H9 (cell line): ENCODE results near the gene JMJD8. TPM values are rescaled to one million over a fixed set of nuclear protein-coding genes. Genes with fewer than 3 reads are reported as not detected.

ENCODE experiments used
- DNase-seq: peaks from one replicate; pipeline ENCODE4 v3.0.0-alpha.2; 2017
- H2AFZ ChIP-seq: one replicate; pipeline ENCODE4 v1.6.1; 2013; ENCODE audit warnings: mild to moderate bottlenecking, low read length, control low read depth, moderate library complexity
- H2AK5ac ChIP-seq: 2 replicates; pipeline ENCODE4 v1.6.1; 2013; ENCODE audit warnings: low read length, control low read depth, mixed read lengths; ENCODE audit not compliant: insufficient read length
- H2BK120ac ChIP-seq: one replicate; pipeline ENCODE4 v1.6.1; 2013; ENCODE audit warnings: low read depth, mild to moderate bottlenecking, low read length, control low read depth, inconsistent platforms; ENCODE audit not compliant: poor library complexity, severe bottlenecking
- H2BK12ac ChIP-seq: 2 replicates; pipeline ENCODE4 v1.6.1; 2013; ENCODE audit warnings: low read length, control low read depth, mixed read lengths, low read depth; ENCODE audit not compliant: insufficient read length
- H2BK15ac ChIP-seq: 2 replicates; pipeline ENCODE4 v1.6.1; 2013; ENCODE audit warnings: low read depth, low read length, control low read depth
- H2BK20ac ChIP-seq: one replicate; pipeline ENCODE4 v1.6.1; 2013; ENCODE audit warnings: low read depth, mild to moderate bottlenecking, low read length, control low read depth, inconsistent platforms; ENCODE audit not compliant: poor library complexity, severe bottlenecking
- H2BK5ac ChIP-seq: 2 replicates; pipeline ENCODE4 v1.6.1; 2013; ENCODE audit warnings: low read length, control low read depth, mixed read lengths; ENCODE audit not compliant: insufficient read length
- H3K14ac ChIP-seq: 2 replicates; pipeline ENCODE4 v1.6.1; 2013; ENCODE audit warnings: low read length, control low read depth; ENCODE audit not compliant: insufficient read depth
- H3K18ac ChIP-seq: 2 replicates; pipeline ENCODE4 v1.6.1; 2013; ENCODE audit warnings: low read depth, mild to moderate bottlenecking, mixed read lengths, low read length, control low read depth; ENCODE audit not compliant: insufficient read length
- H3K23ac ChIP-seq: 2 replicates; pipeline ENCODE4 v1.6.1; 2013; ENCODE audit warnings: low read length, control low read depth, mixed read lengths, low read depth; ENCODE audit not compliant: insufficient read length
- H3K23me2 ChIP-seq: 2 replicates; pipeline ENCODE4 v1.6.1; 2013; ENCODE audit warnings: low read depth, mild to moderate bottlenecking, mixed read lengths, low read length, control low read depth; ENCODE audit not compliant: insufficient read length, poor library complexity, severe bottlenecking
- H3K27ac ChIP-seq: 2 replicates; pipeline ENCODE4 v1.5.1; 2013; ENCODE audit warnings: low read length, control low read depth, mixed read lengths, low read depth; ENCODE audit not compliant: insufficient read length
- H3K27me3 ChIP-seq: 2 replicates; pipeline ENCODE4 v1.6.1; 2013; ENCODE audit warnings: low read length, control low read depth, inconsistent platforms; ENCODE audit not compliant: insufficient read depth
- H3K4ac ChIP-seq: 2 replicates; pipeline ENCODE4 v1.6.1; 2013; ENCODE audit warnings: low read depth, mild to moderate bottlenecking, control low read depth, inconsistent platforms, low read length, moderate library complexity
- H3K4me1 ChIP-seq: 2 replicates; pipeline ENCODE4 v1.6.1; 2013; ENCODE audit warnings: low read length, control low read depth, inconsistent platforms; ENCODE audit not compliant: insufficient read depth
- H3K4me2 ChIP-seq: 2 replicates; pipeline ENCODE4 v1.6.1; 2013; ENCODE audit warnings: low read length, control low read depth, mixed read lengths; ENCODE audit not compliant: insufficient read length, insufficient read depth
- H3K56ac ChIP-seq: 2 replicates; pipeline ENCODE4 v1.6.1; 2013; ENCODE audit warnings: low read depth, mild to moderate bottlenecking, mixed read lengths, low read length, control low read depth; ENCODE audit not compliant: insufficient read length
- H3K79me1 ChIP-seq: 2 replicates; pipeline ENCODE4 v1.6.1; 2013; ENCODE audit warnings: low read depth, mild to moderate bottlenecking, moderate library complexity, low read length, control low read depth, inconsistent platforms; ENCODE audit not compliant: insufficient read depth, poor library complexity, severe bottlenecking
- H3K79me2 ChIP-seq: 2 replicates; pipeline ENCODE4 v1.6.1; 2013; ENCODE audit warnings: low read length, control low read depth, inconsistent platforms; ENCODE audit not compliant: insufficient read depth
- H3K9ac ChIP-seq: 2 replicates; pipeline ENCODE4 v1.6.1; 2013; ENCODE audit warnings: low read length, control low read depth, mixed read lengths; ENCODE audit not compliant: insufficient read length; ENCODE audit errors: extremely low read depth
- H3K9me3 ChIP-seq: one replicate; pipeline ENCODE4 v1.6.1; 2013; ENCODE audit warnings: low read depth, low read length, inconsistent platforms; ENCODE audit not compliant: control insufficient read depth
- H3T11ph ChIP-seq: one replicate; pipeline ENCODE4 v1.6.1; 2013; ENCODE audit warnings: mild to moderate bottlenecking, low read length, control low read depth, inconsistent platforms
- H4K20me1 ChIP-seq: one replicate; pipeline ENCODE4 v1.6.1; 2013; ENCODE audit not compliant: control insufficient read depth, insufficient read length, insufficient read depth
- H4K5ac ChIP-seq: 2 replicates; pipeline ENCODE4 v1.6.1; 2013; ENCODE audit warnings: low read depth, mild to moderate bottlenecking, mixed read lengths, low read length, control low read depth; ENCODE audit not compliant: insufficient read length
- H4K8ac ChIP-seq: replicated peaks from 2 replicates; pipeline ENCODE4 v1.6.1; 2013; ENCODE audit warnings: low read length, control low read depth, mixed read lengths, low read depth; ENCODE audit not compliant: insufficient read length
- H4K91ac ChIP-seq: 2 replicates; pipeline ENCODE4 v1.6.1; 2013; ENCODE audit warnings: low read depth, mild to moderate bottlenecking, moderate library complexity, mixed read lengths, low read length, control low read depth; ENCODE audit not compliant: insufficient read length
- H3K27ac Mint-ChIP-seq, 3 experiments: 2 replicates in 2 of 3; 3 replicates in 1 of 3; pipeline ENCODE4 v1.8.0; 2020 to 2021; ENCODE audit warnings: mixed read lengths in 3 of 3, mild to moderate bottlenecking in 1 of 3, moderate library complexity in 1 of 3
- H3K27me3 Mint-ChIP-seq: 2 replicates; pipeline ENCODE4 v1.8.0; 2021; ENCODE audit warnings: low read depth, mild to moderate bottlenecking, moderate library complexity, mixed read lengths
- H3K36me3 Mint-ChIP-seq, 3 experiments: 2 replicates in 2 of 3; 3 replicates in 1 of 3; pipeline ENCODE4 v1.8.0; 2020 to 2021; ENCODE audit warnings: low read depth in 3 of 3, mixed read lengths in 3 of 3; ENCODE audit not compliant: insufficient read depth in 1 of 3
- H3K4me1 Mint-ChIP-seq, 2 experiments: 2 replicates each; pipeline ENCODE4 v1.8.0; 2020; ENCODE audit warnings: mixed read lengths in 2 of 2
- H3K4me3 Mint-ChIP-seq, 2 experiments: 2 replicates in 1 of 2; 3 replicates in 1 of 2; pipeline ENCODE4 v1.8.0; 2020 to 2021; ENCODE audit warnings: mild to moderate bottlenecking in 2 of 2, mixed read lengths in 2 of 2, moderate library complexity in 1 of 2
- H3K9me3 Mint-ChIP-seq, 2 experiments: 2 replicates in 1 of 2; 3 replicates in 1 of 2; pipeline ENCODE4 v1.8.0; 2020; ENCODE audit warnings: mild to moderate bottlenecking in 2 of 2, mixed read lengths in 2 of 2, moderate library complexity in 1 of 2
- WGBS: extraction: QIAGEN DNeasy Blood & Tissue Kit; methylation state at CpG from one replicate; pipeline ENCODE4 v1.1.7; 2013; ENCODE audit warnings: missing lambda C conversion rate, low lambda C conversion rate, mixed read lengths; ENCODE audit not compliant: insufficient read length; ENCODE audit errors: extremely low coverage; 5-methylcytosine and 5-hydroxymethylcytosine counted together
- total RNA-seq: library from RNA; stranded (reverse); gene quantifications from 2 replicates; pipeline ENCODE4 v1.2.1, GENCODE V29; 2021
- TF ChIP-seq, protein P1 (sequence below): fragments of 200-600 bp; sonication (generic); conservative IDR thresholded peaks from 3 replicates; pipeline ENCODE4 v1.8.0; 2021; ENCODE audit warnings: antibody characterized with exemption, mild to moderate bottlenecking

JMJD8 gene
- total RNA-seq, 1 experiment from 2014 or later = 52.7 TPM

DNA sequence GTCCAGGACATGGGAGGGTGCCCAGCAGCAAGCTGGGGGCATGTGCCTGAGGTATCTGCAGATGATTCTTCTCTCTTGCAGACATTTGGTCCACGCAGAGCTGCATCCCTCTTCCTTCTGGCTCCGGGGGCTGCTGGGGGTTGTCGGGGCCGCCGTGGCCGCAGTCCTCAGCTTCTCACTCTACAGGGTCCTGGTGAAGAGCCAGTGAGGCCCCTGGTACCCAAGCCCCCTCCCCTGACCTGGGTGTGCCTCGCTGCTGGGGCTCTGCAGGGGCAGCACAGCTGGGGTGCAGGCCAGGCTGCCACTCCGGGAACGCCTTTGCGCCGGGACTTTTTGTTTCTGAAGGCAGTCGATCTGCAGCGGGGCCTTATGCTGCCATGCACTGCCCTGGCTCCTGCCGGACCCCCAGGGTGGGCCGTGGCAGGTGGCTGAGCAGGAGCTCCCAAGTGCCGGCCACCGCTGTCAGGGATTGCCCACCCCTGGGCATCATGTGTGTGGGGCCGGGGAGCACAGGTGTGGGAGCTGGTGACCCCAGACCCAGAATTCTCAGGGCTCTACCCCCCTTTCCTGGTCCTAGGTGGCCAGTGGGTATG, 10.6 kb downstream of the JMJD8 start:
- no peak overlapping the region for H2AFZ ChIP-seq
- no peaks in the 10 kb centered on the region for H3K79me1 ChIP-seq
- H4K5ac ChIP-seq = no peak overlapping the region
- Mint-ChIP-seq H3K36me3 (peaks cover 11 to 27% (median 27%) of the 10 kb centered on the region in 3 experiments; a peak in 6 of 7 replicates), H3K27ac (no peak overlapping the region), H3K4me3 (no peak overlapping the region), H3K4me1 (peaks cover 11 to 15% of the 10 kb centered on the region in 2 experiments), H3K9me3 (no peaks in the 10 kb centered on the region), H3K27me3 (peaks cover 3% of the 10 kb centered on the region; the same call in 1 of the 2 replicates)
- no peak overlapping the region for H3K27ac ChIP-seq
- H3K4ac ChIP-seq = no peak overlapping the region
- no peak overlapping the region for H2BK12ac ChIP-seq
- no peak overlapping the region for H3T11ph ChIP-seq
- no peaks in the 10 kb centered on the region for H3K27me3 ChIP-seq
- H3K4me1 ChIP-seq = no peaks in the 10 kb centered on the region
- H2BK15ac ChIP-seq = no peak overlapping the region
- no peak overlapping the region for H2BK20ac ChIP-seq
- H2BK5ac ChIP-seq = no peak overlapping the region
- TF ChIP-seq, protein P1, sequence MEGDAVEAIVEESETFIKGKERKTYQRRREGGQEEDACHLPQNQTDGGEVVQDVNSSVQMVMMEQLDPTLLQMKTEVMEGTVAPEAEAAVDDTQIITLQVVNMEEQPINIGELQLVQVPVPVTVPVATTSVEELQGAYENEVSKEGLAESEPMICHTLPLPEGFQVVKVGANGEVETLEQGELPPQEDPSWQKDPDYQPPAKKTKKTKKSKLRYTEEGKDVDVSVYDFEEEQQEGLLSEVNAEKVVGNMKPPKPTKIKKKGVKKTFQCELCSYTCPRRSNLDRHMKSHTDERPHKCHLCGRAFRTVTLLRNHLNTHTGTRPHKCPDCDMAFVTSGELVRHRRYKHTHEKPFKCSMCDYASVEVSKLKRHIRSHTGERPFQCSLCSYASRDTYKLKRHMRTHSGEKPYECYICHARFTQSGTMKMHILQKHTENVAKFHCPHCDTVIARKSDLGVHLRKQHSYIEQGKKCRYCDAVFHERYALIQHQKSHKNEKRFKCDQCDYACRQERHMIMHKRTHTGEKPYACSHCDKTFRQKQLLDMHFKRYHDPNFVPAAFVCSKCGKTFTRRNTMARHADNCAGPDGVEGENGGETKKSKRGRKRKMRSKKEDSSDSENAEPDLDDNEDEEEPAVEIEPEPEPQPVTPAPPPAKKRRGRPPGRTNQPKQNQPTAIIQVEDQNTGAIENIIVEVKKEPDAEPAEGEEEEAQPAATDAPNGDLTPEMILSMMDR = no peak
- no peak for DNase-seq
- H4K91ac ChIP-seq = no peak overlapping the region
- no peak overlapping the region for H4K8ac ChIP-seq
- no peaks in the 10 kb centered on the region for H4K20me1 ChIP-seq
- H3K9ac ChIP-seq = no peak overlapping the region
- H3K14ac ChIP-seq = no peak overlapping the region
- H3K4me2 ChIP-seq = no peak overlapping the region
- H3K18ac ChIP-seq = no peak overlapping the region
- H3K79me2 ChIP-seq = no peaks in the 10 kb centered on the region; the same call in 1 of the 2 replicates
- H3K23me2 ChIP-seq = peaks cover 6% of the 10 kb centered on the region
- H3K23ac ChIP-seq = no peak overlapping the region
- no peak overlapping the region for H3K56ac ChIP-seq
- no peak overlapping the region for H2AK5ac ChIP-seq
- no peak overlapping the region for H2BK120ac ChIP-seq
- no peaks in the 10 kb centered on the region for H3K9me3 ChIP-seq
- no CpG with 5 or more reads among the region's 18 CpGs for WGBS
